Measurements from ENCODE around the gene CD4.
"Not testable (repeated sequence)": the region's sequence is repeated elsewhere in the genome, so short reads cannot be mapped to it uniquely, and the experiment has no call there.

Gene CD4

GRCh38 chr12:6849976-6850560, 60.7 kb downstream of the CD4 start:
- no peak for DNase-seq

GRCh38 chr12:6850796-6851152, 61.4 kb downstream of the CD4 start:
- DNase-seq, result no peak

- peak; percentile 97 for DNase-seq
Observed at GRCh38 chr12:6851153-6851920, 62.0 kb downstream of the CD4 start, which contains the start of gene CDCA3. CDCA3 (minus strand) TSS chr12:6851286; CDS start chr12:6850952, 334 bp downstream.

- peak; percentile 99 for DNase-seq
Observed at GRCh38 chr12:6851921-6852650, 62.8 kb downstream of the CD4 start, which contains the start of gene USP5. USP5 (plus strand) TSS chr12:6852150; CDS start chr12:6852180, 30 bp downstream.

- peak; percentile 47 to 70 for DNase-seq
Observed at GRCh38 chr12:6852651-6853354, 63.5 kb downstream of the CD4 start.

GRCh38 chr12:6853626-6854025, 64.3 kb downstream of the CD4 start:
- no peak for DNase-seq

GRCh38 chr12:6854036-6854435, 64.7 kb downstream of the CD4 start:
- DNase-seq, result no peak

GRCh38 chr12:6855322-6855721, 66.0 kb downstream of the CD4 start:
- DNase-seq, result no peak

GRCh38 chr12:6858799-6859198, 69.5 kb downstream of the CD4 start:
- DNase-seq, result no peak

GRCh38 chr12:6860116-6860515, 70.8 kb downstream of the CD4 start:
- DNase-seq, result no peak

GRCh38 chr12:6860942-6861341, 71.6 kb downstream of the CD4 start:
- DNase-seq, result no peak

- no peak for DNase-seq
Observed at GRCh38 chr12:6861391-6861790, 72.1 kb downstream of the CD4 start.

GRCh38 chr12:6863033-6863432, 73.7 kb downstream of the CD4 start:
- no peak for DNase-seq

GRCh38 chr12:6863586-6864321, 74.4 kb downstream of the CD4 start:
- DNase-seq, result no peak

- DNase-seq, result not testable (repeated sequence)
Observed at GRCh38 chr12:6865307-6865706, 76.0 kb downstream of the CD4 start.

- DNase-seq, result no peak
Observed at GRCh38 chr12:6866163-6866919, 77.0 kb downstream of the CD4 start.

GRCh38 chr12:6866920-6867412, 77.6 kb downstream of the CD4 start:
- DNase-seq, result no peak

GRCh38 chr12:6867413-6868210, 78.3 kb downstream of the CD4 start, which contains the start of gene TPI1:
TPI1 (plus strand) TSS chr12:6867531; CDS start chr12:6867567, 36 bp downstream.
- DNase-seq, result peak; percentile 87

- DNase-seq, result peak in 1 of 2 donors; percentile 13
Observed at GRCh38 chr12:6868211-6869048, 79.1 kb downstream of the CD4 start.
